Fibroblast of pulmonary artery (primary cell): ENCODE data around the gene MRPS23.

Source experiments
- DNase-seq: peaks from one replicate; pipeline ENCODE4 v3.0.0-alpha.2; 2010; ENCODE audit warnings: low read depth
- H3K4me3 ChIP-seq: replicated peaks from 2 replicates; pipeline ENCODE4 v1.5.1; 2011; ENCODE audit warnings: low read depth, mild to moderate bottlenecking, control low read depth, low read length, moderate library complexity
- CTCF ChIP-seq: IDR thresholded peaks from 2 replicates; pipeline ENCODE4 v1.5.1; 2011; ENCODE audit warnings: mild to moderate bottlenecking, control low read depth, low read length, inconsistent platforms; ENCODE audit errors: missing control alignments

MRPS23 gene

GRCh38 chr17:57892146-57892819 is 42.4 kb upstream of the MRPS23 start:
- H3K4me3 ChIP-seq = no peak overlapping the region
- TF ChIP-seq CTCF = no peak
- DNase-seq = peak; percentile 92

- H3K4me3 ChIP-seq = no peak overlapping the region
- no peak for TF ChIP-seq CTCF
- DNase-seq = no peak
Measured at GRCh38 chr17:57890857-57891232, 41.0 kb upstream of the MRPS23 start.

DNA sequence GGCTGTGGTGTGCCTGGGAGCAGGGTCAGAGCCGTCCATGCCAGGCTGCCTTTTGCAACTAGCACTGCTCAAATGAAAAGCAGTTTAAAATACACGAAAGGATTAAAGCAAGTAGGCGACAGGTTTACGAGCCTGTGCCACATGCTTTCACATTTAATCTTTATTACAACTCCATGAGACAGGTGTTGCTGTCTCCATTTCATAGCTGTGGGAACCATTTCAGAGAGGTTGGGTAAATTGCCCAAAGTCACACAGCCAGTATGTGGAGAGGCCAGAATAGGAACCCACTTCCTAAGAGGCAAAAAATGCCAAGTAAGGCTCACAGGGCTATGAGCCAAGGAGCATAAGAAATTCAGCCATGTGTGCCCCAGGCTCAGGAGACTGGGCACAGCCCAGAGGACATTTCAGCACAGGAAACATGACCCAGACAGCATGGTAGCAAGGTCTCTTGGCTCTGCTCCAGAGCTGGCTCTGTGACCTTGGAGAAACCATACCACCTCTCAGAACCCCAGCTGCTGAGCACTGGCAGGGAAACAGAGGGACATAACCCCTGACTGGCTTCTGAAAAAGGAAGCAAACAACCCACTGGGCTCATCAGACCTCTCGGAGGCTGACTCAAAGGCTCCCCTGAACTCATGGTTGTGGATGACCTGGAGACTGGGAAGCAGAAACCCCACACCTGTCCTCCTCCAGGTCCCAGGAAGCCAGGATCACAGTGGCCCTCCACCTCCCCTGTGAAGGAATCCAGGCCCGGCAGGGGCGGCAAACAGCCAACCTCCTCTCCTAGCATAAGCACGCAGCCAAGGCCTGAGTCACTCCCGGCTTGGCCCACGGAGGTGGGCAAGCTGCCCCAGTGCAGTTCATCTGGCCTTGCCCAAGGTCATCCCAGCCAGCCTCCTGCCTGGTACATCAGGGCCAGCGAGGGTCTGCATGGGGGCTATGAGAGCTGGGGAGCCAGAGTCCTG is 40.3 kb upstream of the MRPS23 start:
- TF ChIP-seq CTCF = peak; percentile 7
- H3K4me3 ChIP-seq = no peak overlapping the region
- DNase-seq = peak; percentile 83

- no peak for DNase-seq
- no peak for TF ChIP-seq CTCF
- no peak overlapping the region for H3K4me3 ChIP-seq
Measured at GRCh38 chr17:57889252-57889651, 39.4 kb upstream of the MRPS23 start.

- no peak for DNase-seq
- TF ChIP-seq CTCF = no peak
- H3K4me3 ChIP-seq = no peak overlapping the region
Measured at GRCh38 chr17:57888311-57889216, 38.7 kb upstream of the MRPS23 start.

- TF ChIP-seq CTCF = no peak
- no peak for DNase-seq
- no peak overlapping the region for H3K4me3 ChIP-seq
Measured at GRCh38 chr17:57887161-57887560, 37.3 kb upstream of the MRPS23 start.
